Activated CD4-positive, alpha-beta T cell treated with anti-CD3 and anti-CD28 coated beads, Interleukin-2, amount 10 ng/mL, durations not matched to agents 24 days and 14 days (primary cell): Measurements from ENCODE around the gene KRTAP10-10. TPM values are rescaled to one million over a fixed set of nuclear protein-coding genes. Genes with fewer than 3 reads are reported as not detected.
"Not testable (repeated sequence)": the region's sequence is repeated elsewhere in the genome, so short reads cannot be mapped to it uniquely, and the experiment has no call there.

ENCODE experiments used
- DNase-seq: peaks from one replicate; pipeline ENCODE4 v3.0.0; 2022
- H3K27ac Mint-ChIP-seq: one replicate; pipeline ENCODE4 v1.8.0; 2022; ENCODE audit warnings: mild to moderate bottlenecking, mixed read lengths
- H3K27me3 Mint-ChIP-seq: one replicate; pipeline ENCODE4 v1.8.0; 2022; ENCODE audit warnings: mixed read lengths
- H3K36me3 Mint-ChIP-seq: one replicate; pipeline ENCODE4 v1.8.0; 2022; ENCODE audit warnings: low read depth, mild to moderate bottlenecking, mixed read lengths
- H3K4me1 Mint-ChIP-seq: one replicate; pipeline ENCODE4 v1.8.0; 2021; ENCODE audit warnings: mixed read lengths
- H3K4me3 Mint-ChIP-seq: one replicate; pipeline ENCODE4 v1.8.0; 2022; ENCODE audit warnings: mild to moderate bottlenecking, moderate library complexity, mixed read lengths
- H3K9me3 Mint-ChIP-seq: one replicate; pipeline ENCODE4 v1.8.0; 2021; ENCODE audit warnings: mixed read lengths
- intact Hi-C: fragments of 100-400 bp; cut with micrococcal nuclease; formaldehyde crosslinking; loops from one replicate; pipeline ENCODE4 v1.15.1; 2023
- total RNA-seq: library from RNA; stranded (reverse); gene quantifications from 2 replicates; pipeline ENCODE4 v1.2.3, GENCODE V29; 2022

KRTAP10-10 gene
- total RNA-seq, 1 donor from 2014 or later, result not detected

GRCh38 chr21:44682580-44683151 is 45.5 kb downstream of the KRTAP10-10 start:
- H3K9me3 Mint-ChIP-seq, result peaks cover 4% of the 10 kb centered on the region
- H3K36me3 Mint-ChIP-seq, result no peaks in the 10 kb centered on the region
- H3K27ac Mint-ChIP-seq, result no peak overlapping the region
- peaks cover 18% of the 10 kb centered on the region for H3K27me3 Mint-ChIP-seq
- intact Hi-C loops, result no loop called here
- H3K4me1 Mint-ChIP-seq, result peaks cover 8% of the 10 kb centered on the region
- H3K4me3 Mint-ChIP-seq, result no peak overlapping the region
- DNase-seq, result no peak

- H3K27me3 Mint-ChIP-seq, result peaks cover 18% of the 10 kb centered on the region
- no peak overlapping the region for H3K4me3 Mint-ChIP-seq
- H3K9me3 Mint-ChIP-seq, result peaks cover 4% of the 10 kb centered on the region
- no peak overlapping the region for H3K27ac Mint-ChIP-seq
- peaks cover 8% of the 10 kb centered on the region for H3K4me1 Mint-ChIP-seq
- H3K36me3 Mint-ChIP-seq, result no peaks in the 10 kb centered on the region
- no peak for DNase-seq
- intact Hi-C loops, result no loop called here
Measured at GRCh38 chr21:44684077-44684476, 46.9 kb downstream of the KRTAP10-10 start.

GRCh38 chr21:44684483-44684882 is 47.3 kb downstream of the KRTAP10-10 start:
- no peak overlapping the region for H3K27ac Mint-ChIP-seq
- H3K4me3 Mint-ChIP-seq, result no peak overlapping the region
- peaks cover under 1% of the 10 kb centered on the region for H3K9me3 Mint-ChIP-seq
- intact Hi-C loops, result no loop called here
- H3K4me1 Mint-ChIP-seq, result peaks cover 8% of the 10 kb centered on the region
- no peak for DNase-seq
- H3K27me3 Mint-ChIP-seq, result peaks cover 18% of the 10 kb centered on the region
- no peaks in the 10 kb centered on the region for H3K36me3 Mint-ChIP-seq

GRCh38 chr21:44685050-44685449 is 47.9 kb downstream of the KRTAP10-10 start:
- DNase-seq, intact Hi-C loops, H3K36me3 Mint-ChIP-seq, H3K4me1 Mint-ChIP-seq, H3K27ac Mint-ChIP-seq, H3K4me3 Mint-ChIP-seq, H3K9me3 Mint-ChIP-seq: not testable (repeated sequence)
- peaks cover 18% of the 10 kb centered on the region for H3K27me3 Mint-ChIP-seq

- intact Hi-C loops, result no loop called here
- Mint-ChIP-seq H3K27ac (peak overlapping the region; percentile 14), H3K4me1 (peaks cover 8% of the 10 kb centered on the region), H3K4me3 (no peak overlapping the region), H3K9me3 (no peaks in the 10 kb centered on the region), H3K36me3 (no peaks in the 10 kb centered on the region), H3K27me3 (peaks cover 16% of the 10 kb centered on the region)
- no peak for DNase-seq
Measured at GRCh38 chr21:44686000-44686781, 49.0 kb downstream of the KRTAP10-10 start.

GRCh38 chr21:44686843-44687561 is 49.8 kb downstream of the KRTAP10-10 start:
- no peak overlapping the region for H3K27ac Mint-ChIP-seq
- peaks cover 11% of the 10 kb centered on the region for H3K4me1 Mint-ChIP-seq
- no peaks in the 10 kb centered on the region for H3K9me3 Mint-ChIP-seq
- no peak overlapping the region for H3K4me3 Mint-ChIP-seq
- no peaks in the 10 kb centered on the region for H3K36me3 Mint-ChIP-seq
- intact Hi-C loops, result no loop called here
- peaks cover 21% of the 10 kb centered on the region for H3K27me3 Mint-ChIP-seq
- no peak for DNase-seq

- Mint-ChIP-seq H3K27me3 (peaks cover 22% of the 10 kb centered on the region), H3K36me3 (no peaks in the 10 kb centered on the region), H3K4me1 (peaks cover 11% of the 10 kb centered on the region), H3K4me3 (no peak overlapping the region), H3K9me3 (no peaks in the 10 kb centered on the region), H3K27ac (no peak overlapping the region)
- intact Hi-C loops, result no loop called here
- DNase-seq, result no peak
Measured at GRCh38 chr21:44687671-44688070, 50.5 kb downstream of the KRTAP10-10 start.

Other genes starting within 250 kb of the KRTAP10-10 start
- 2.3 and 2.4 TPM in 2 replicates for gene LRRC3, start 181.8 kb upstream of the KRTAP10-10 start, total RNA-seq
- not detected in 2 replicates for gene KRTAP10-1, start 97.2 kb upstream of the KRTAP10-10 start, total RNA-seq
- gene KRTAP10-2, start 85.9 kb upstream of the KRTAP10-10 start, total RNA-seq, result not detected in 2 replicates
- gene KRTAP10-3, start 78.6 kb upstream of the KRTAP10-10 start, total RNA-seq, result not detected in 2 replicates
- not detected in 2 replicates for gene KRTAP10-4, start 63.6 kb upstream of the KRTAP10-10 start, total RNA-seq
- gene KRTAP10-5, start 56.8 kb upstream of the KRTAP10-10 start, total RNA-seq, result not detected in 2 replicates
- not detected in 2 replicates for gene KRTAP10-6, start 44.9 kb upstream of the KRTAP10-10 start, total RNA-seq
- not detected in 2 replicates for gene KRTAP10-7, start 36.8 kb upstream of the KRTAP10-10 start, total RNA-seq
- not detected in 2 replicates for gene KRTAP10-8, start 25.3 kb upstream of the KRTAP10-10 start, total RNA-seq
- not detected in 2 replicates for gene KRTAP10-9, start 10.3 kb upstream of the KRTAP10-10 start, total RNA-seq
- gene KRTAP10-11, start 9.1 kb downstream of the KRTAP10-10 start, total RNA-seq, result not detected in 2 replicates
- not detected in 2 replicates for gene KRTAP12-4, start 17.3 kb downstream of the KRTAP10-10 start, total RNA-seq
- not detected in 2 replicates for gene KRTAP12-3, start 20.6 kb downstream of the KRTAP10-10 start, total RNA-seq
- not detected in 2 replicates for gene KRTAP12-2, start 29.6 kb downstream of the KRTAP10-10 start, total RNA-seq
- not detected in 2 replicates for gene KRTAP12-1, start 44.8 kb downstream of the KRTAP10-10 start, total RNA-seq
- gene KRTAP10-12, start 59.8 kb downstream of the KRTAP10-10 start, total RNA-seq, result not detected in 2 replicates
- gene TSPEAR, start 74.2 kb downstream of the KRTAP10-10 start, total RNA-seq, result not detected in 2 replicates
- 143 and 148 TPM in 2 replicates for gene UBE2G2, start 164.5 kb downstream of the KRTAP10-10 start, total RNA-seq
- 90.3 and 90.6 TPM in 2 replicates for gene SUMO3, start 180.7 kb downstream of the KRTAP10-10 start, total RNA-seq
- gene PTTG1IP, start 236.3 kb downstream of the KRTAP10-10 start, total RNA-seq, result 44.2 and 46.5 TPM in 2 replicates